ENCODE data around the gene TALDO1. TPM values are rescaled to one million over a fixed set of nuclear protein-coding genes. Genes with fewer than 3 reads are reported as not detected.

The TALDO1 gene
- total RNA-seq, result 155 and 167 TPM in 2 replicates

DNA sequence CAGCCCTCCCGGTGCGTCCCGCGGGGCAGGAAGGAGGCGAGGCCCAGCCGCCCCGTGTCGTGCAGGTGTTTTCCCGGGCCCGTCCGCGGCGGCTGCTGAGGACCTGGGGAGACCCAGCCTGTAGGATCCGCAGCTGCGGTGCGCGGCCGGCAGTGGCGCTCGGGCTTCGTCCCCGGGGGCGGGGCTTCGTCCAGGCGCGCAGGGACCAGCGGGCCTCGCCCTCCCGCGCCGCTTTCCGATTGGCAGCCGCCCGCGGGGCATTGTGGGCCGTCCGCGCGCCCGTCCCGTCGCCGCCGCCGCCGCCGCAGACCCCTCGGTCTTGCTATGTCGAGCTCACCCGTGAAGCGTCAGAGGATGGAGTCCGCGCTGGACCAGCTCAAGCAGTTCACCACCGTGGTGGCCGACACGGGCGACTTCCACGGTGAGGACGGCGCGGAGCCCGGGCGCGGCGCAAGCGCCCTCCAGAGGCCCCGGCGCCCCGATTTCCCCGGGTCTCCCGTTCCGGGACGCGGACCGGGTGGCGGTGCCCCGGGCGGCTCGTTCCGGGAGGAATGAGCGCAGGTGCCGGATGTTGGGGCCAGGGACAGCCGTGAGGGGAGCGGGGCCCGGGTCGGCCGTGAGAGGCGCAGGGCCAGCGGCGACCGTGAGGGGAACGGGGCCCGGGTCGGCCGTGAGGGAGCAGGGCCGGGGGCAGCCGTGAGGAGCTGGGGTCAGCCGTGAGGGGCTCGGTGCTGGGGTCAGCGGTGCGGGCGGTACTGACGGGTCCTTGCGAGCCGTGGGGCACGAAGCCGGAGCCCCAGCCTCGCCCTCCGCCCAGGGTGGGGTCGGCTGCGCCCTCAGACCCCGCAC, at the start of gene TALDO1:
TALDO1 (plus strand) TSS at position 307 of the 849 bp plus-strand sequence; CDS start at position 325, 18 bp downstream.

DNA sequence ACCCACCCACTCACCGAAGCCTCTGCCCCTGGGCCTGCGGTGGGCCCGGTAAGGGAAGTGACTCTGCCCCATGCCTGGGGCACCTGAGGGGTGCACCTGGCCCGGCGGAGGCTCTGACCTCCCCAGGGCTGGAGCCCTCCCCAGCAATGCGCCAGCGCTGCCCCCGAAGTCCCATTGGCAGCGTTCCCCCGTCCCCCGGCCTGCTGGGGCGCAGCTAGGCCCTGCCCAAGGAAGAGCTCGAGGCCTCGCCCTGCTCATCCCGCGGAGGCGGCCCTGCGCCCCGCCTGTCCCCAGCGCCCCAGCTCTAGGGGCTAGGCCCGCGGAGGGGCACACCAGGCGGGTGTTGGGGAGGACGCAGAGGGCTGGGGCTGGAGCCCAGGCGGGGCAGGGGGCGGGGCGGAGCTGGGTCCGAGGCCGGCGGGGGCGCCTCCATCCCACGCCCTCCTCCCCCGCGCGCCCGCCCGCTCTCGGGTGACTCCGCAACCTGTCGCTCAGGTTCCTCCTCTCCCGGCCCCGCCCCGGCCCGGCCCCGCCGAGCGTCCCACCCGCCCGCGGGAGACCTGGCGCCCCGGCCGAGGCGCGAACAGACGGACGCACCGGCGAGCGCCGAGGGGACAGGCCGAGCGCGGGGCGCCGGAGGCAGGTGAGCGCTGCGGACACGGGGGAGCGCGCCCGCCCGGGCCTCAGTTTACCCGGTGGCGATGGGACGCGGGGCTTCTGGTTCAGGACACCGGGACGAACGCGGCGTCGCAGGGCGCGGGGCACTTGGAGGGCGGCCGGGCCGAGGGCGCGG, 41.4 kb upstream of the TALDO1 start, which contains the start of gene EPS8L2:
EPS8L2 (plus strand) TSS at position 586 of the 793 bp plus-strand sequence. CDS start 3,177 bp downstream, outside the sequence.

DNA sequence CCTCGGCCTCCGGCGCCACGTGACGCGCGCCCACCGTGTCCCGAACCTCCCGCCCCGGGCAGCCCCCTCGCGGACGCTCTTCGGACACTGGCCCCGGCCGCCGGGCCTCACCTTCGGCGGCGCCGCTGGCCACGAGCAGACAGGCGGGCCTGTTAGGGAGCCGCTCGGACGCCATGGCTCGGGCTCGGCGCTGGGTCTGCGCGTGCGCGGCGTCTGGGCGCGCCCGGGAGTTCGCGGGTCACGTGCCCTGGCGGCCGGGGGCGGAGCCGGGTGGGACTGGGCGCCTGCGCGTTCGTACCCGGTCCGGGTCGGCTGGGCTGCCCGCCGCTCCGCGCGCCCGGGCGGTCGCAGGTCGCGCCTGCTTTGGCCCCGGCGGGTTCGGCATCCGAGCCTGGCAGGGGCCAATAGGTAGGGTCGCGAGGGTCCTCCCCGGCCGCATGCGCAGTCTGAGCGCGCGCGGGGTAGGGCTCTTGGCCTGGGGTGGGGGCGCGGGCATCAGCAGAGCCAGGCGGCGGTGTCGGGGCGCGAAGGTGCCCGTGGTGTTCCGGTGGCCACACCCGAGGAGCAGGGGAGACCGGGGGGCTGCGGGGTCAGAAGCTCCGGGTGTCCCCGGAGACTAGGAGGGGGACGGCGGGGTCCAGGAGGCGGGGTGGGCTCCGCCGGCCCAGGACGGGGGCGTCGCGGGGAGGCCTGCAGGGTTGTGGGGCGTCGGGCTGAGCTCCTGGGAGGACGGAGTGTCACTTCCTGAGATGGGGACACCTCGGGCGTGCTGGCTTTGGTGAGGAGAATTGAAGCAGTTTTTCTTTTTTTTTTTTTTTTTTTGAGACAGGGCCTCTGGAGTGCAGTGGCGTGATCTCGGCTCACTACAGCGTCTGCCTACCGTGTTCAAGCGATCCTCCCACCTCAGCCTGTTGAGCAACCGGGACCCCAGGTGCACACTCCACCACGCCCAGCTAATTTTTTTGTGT, 30.3 kb downstream of the TALDO1 start, which contains the start of gene GATD1:
GATD1 (minus strand) TSS at position 200 of the 968 bp plus-strand sequence; CDS start at position 175, 25 bp downstream.

DNA sequence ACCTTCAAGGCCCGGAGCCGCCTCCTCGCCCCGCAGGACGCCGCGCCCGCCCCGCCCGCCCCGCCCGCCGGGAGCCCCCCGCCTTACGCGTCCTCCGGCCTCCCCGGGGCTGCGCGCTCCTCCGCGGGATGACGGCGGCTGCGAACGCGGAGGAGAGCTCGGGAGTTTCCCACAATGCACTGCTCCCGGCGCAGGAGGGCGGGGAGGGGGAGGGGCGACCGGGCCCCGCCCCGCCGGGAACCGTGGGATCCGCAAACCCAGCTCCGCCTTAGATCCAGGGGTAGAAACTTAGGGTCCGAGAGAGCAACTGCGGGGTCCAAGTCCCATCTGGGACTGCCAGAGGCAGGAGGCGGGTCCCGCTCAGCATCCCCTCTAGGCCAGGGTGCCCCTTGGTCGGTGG, 42.7 kb downstream of the TALDO1 start, which contains the start of gene CEND1:
CEND1 (minus strand) TSS at position 148 of the 400 bp plus-strand sequence. CDS start 1,514 bp downstream, outside the sequence.

DNA sequence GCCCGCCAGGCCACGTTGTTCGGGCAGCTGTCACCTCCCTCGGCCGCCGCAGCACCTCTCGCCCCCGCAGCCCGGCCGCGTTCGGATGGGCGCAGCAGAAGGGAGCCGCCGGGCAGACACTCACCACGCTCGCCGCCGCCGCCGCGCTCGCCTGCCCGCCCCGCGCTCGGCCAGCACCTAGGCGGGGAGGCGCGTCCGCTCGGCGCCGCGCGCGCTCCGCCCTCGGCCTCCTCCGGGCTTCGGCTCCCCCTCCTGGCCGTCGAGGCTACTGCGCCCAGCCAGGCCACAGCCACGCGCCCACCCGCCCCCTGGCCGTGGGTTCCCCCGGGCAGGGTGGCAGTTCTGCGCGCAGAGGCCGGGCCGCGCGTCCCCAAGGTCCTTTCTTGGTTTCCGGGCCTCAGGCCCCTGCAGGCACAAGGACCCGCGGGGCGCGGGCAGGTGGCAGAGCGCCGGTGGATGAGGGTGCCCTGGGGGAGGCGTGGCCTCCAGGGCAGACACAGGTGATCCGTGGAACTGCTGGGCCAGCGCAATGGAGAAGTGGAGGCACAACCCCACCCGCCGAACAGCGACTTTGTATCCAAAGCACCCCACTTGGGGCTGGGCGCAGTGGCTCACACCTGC, 50.9 kb downstream of the TALDO1 start, which contains the start of gene SLC25A22:
SLC25A22 (minus strand) TSS at position 189 of the 621 bp plus-strand sequence. CDS start 3,275 bp downstream, outside the sequence.

DNA sequence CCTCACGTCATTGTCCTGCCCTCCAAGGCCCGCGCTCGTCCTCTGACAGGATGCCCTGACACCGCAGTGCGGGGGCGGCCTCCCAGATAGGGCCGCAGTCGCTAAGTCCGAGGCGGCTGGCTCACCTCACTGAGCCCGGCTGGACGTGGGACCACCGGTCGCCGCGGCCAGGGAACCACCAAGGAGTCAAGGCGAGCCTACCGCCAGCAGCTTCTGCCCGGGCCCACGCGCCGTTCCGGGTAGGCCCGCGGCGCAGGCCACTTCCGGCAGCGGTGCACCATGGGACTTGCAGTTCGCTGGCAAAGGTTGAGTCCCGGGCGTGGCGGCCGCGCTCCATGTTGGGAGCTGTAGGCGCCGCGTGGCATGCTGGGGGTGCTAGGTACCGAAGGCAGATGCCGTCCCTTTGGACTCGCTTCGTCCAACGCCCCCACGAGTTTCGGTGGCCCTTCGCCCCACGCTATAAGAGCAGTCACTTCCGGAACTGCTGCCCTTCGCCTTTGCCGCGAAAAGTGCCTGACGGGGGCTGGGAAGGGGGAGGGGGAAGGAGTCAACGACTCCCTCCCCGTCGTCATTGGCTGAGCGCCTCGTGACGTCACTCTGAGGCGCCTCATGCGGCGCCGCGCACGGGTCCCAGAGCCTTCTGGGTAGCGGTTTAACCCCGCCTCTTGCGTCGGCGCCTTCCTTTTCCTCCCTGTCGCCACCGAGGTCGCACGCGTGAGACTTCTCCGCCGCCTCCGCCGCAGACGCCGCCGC, 62.2 kb downstream of the TALDO1 start, which contains the start of gene RPLP2:
RPLP2 (plus strand) TSS at position 681 of the 753 bp plus-strand sequence. CDS start 268 bp downstream, outside the sequence.

Other genes starting within 250 kb of the TALDO1 start
- 434 and 503 TPM in 2 replicates for gene RNH1, start 240.2 kb upstream of the TALDO1 start, total RNA-seq
- 50.7 and 66.3 TPM in 2 replicates for gene HRAS, start 211.9 kb upstream of the TALDO1 start, total RNA-seq
- gene LRRC56, start 209.9 kb upstream of the TALDO1 start, total RNA-seq, result 0.71 and 1.4 TPM in 2 replicates
- gene LMNTD2, start 186.7 kb upstream of the TALDO1 start, total RNA-seq, result 0.29 TPM in 1 of 2 replicates, not detected in the other
- 14.7 and 36.0 TPM in 2 replicates for gene RASSF7, start 186.5 kb upstream of the TALDO1 start, total RNA-seq
- gene PHRF1, start 171.0 kb upstream of the TALDO1 start, total RNA-seq, result 11.0 and 16.7 TPM in 2 replicates
- 11.7 and 21.3 TPM in 2 replicates for gene IRF7, start 131.5 kb upstream of the TALDO1 start, total RNA-seq
- gene CDHR5, start 122.5 kb upstream of the TALDO1 start, total RNA-seq, result not detected in 2 replicates
- gene SCT, start 120.3 kb upstream of the TALDO1 start, total RNA-seq, result not detected in 2 replicates
- gene DRD4, start 110.2 kb upstream of the TALDO1 start, total RNA-seq, result not detected in 2 replicates
- gene DEAF1, start 52.2 kb upstream of the TALDO1 start, total RNA-seq, result 20.0 and 26.5 TPM in 2 replicates
- gene TMEM80, start 51.6 kb upstream of the TALDO1 start, total RNA-seq, result 27.5 and 48.1 TPM in 2 replicates
- gene EPS8L2, start 41.2 kb upstream of the TALDO1 start, total RNA-seq, result 31.1 and 40.8 TPM in 2 replicates
- gene GATD1, start 30.0 kb downstream of the TALDO1 start, total RNA-seq, result 23.2 and 49.3 TPM in 2 replicates
- 0.89 and 3.5 TPM in 2 replicates for gene CEND1, start 42.6 kb downstream of the TALDO1 start, total RNA-seq
- gene SLC25A22, start 50.8 kb downstream of the TALDO1 start, total RNA-seq, result 18.2 and 20.0 TPM in 2 replicates
- gene PIDD1, start 57.8 kb downstream of the TALDO1 start, total RNA-seq, result 21.6 and 28.0 TPM in 2 replicates
- 457 and 731 TPM in 2 replicates for gene RPLP2, start 62.5 kb downstream of the TALDO1 start, total RNA-seq
- 16.7 and 25.2 TPM in 2 replicates for gene PNPLA2, start 71.5 kb downstream of the TALDO1 start, total RNA-seq
- 1.8 and 2.9 TPM in 2 replicates for gene CRACR2B, start 80.5 kb downstream of the TALDO1 start, total RNA-seq
- 806 and 946 TPM in 2 replicates for gene CD151, start 85.5 kb downstream of the TALDO1 start, total RNA-seq
- gene POLR2L, start 95.1 kb downstream of the TALDO1 start, total RNA-seq, result 214 and 287 TPM in 2 replicates
- 197 and 276 TPM in 2 replicates for gene TSPAN4, start 95.4 kb downstream of the TALDO1 start, total RNA-seq
- 121 and 149 TPM in 2 replicates for gene CHID1, start 163.3 kb downstream of the TALDO1 start, total RNA-seq
- gene AP2A2, start 178.4 kb downstream of the TALDO1 start, total RNA-seq, result 56.2 and 60.1 TPM in 2 replicates